GM12892 (cell line): ENCODE data around the gene PTK6.

ENCODE experiments used
- POLR2A ChIP-seq: IDR thresholded peaks from 2 replicates; pipeline ENCODE4 v1.6.1; 2011; ENCODE audit warnings: low read depth, low read length, control low read depth
- POLR2AphosphoS5 ChIP-seq: IDR thresholded peaks from 2 replicates; pipeline ENCODE4 v1.6.1; 2011; ENCODE audit warnings: low read depth, low read length, control low read depth
- TAF1 ChIP-seq: IDR thresholded peaks from 2 replicates; pipeline ENCODE4 v1.6.1; 2011; ENCODE audit warnings: low read depth, mild to moderate bottlenecking, control low read depth, low read length, borderline replicate concordance

- TF ChIP-seq TAF1 (no peak), POLR2AphosphoS5 (no peak), POLR2A (no peak)
These were observed 6.4 kb downstream of the PTK6 start for GRCh38 chr20:63530788-63531160.
